ENCODE measurements around the gene KBTBD7. TPM values are rescaled to one million over a fixed set of nuclear protein-coding genes. Genes with fewer than 3 reads are reported as not detected.

The KBTBD7 gene
- total and polyA plus RNA-seq, 2 of the 13 experiments (the other 11 are each of a cell fraction or from before 2014, with no cell fraction given) = 3.6 to 9.0 TPM

DNA sequence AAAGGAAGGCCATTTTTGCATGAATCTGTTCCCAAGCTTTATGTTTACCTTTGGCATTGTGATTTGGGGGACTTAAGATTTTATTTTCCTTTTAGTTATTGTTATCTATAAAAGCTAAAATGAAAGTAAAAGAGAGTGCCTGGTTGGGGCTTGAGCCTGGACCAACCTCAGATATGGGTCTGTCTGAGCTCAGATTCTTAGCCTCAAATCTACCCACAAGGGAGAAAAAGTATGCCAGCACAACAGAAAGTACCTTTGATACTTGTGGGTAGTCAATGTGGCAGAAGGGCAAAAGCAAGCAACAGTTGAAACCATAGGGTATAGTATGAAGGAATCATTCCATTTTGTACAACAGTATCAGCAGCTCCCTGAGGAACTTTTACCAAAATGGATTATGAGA lies 35.2 kb downstream of the KBTBD7 start (continued):
- TF ChIP-seq, protein P1, sequence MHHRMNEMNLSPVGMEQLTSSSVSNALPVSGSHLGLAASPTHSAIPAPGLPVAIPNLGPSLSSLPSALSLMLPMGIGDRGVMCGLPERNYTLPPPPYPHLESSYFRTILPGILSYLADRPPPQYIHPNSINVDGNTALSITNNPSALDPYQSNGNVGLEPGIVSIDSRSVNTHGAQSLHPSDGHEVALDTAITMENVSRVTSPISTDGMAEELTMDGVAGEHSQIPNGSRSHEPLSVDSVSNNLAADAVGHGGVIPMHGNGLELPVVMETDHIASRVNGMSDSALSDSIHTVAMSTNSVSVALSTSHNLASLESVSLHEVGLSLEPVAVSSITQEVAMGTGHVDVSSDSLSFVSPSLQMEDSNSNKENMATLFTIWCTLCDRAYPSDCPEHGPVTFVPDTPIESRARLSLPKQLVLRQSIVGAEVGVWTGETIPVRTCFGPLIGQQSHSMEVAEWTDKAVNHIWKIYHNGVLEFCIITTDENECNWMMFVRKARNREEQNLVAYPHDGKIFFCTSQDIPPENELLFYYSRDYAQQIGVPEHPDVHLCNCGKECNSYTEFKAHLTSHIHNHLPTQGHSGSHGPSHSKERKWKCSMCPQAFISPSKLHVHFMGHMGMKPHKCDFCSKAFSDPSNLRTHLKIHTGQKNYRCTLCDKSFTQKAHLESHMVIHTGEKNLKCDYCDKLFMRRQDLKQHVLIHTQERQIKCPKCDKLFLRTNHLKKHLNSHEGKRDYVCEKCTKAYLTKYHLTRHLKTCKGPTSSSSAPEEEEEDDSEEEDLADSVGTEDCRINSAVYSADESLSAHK (CRISPR knock-in tag; IDR thresholded peaks at IDR 0.05; ENCODE audit: borderline replicate concordance) = no peak
- TF ChIP-seq NONO (IDR thresholded peaks at IDR 0.05) (no peak), NONO (CRISPR knock-in tag; conservative IDR thresholded peaks at IDR 0.05) (no peak), ZNF232 (CRISPR knock-in tag; IDR thresholded peaks at IDR 0.05; ENCODE audit: borderline replicate concordance) (no peak), FOXC1 (CRISPR knock-in tag; IDR thresholded peaks at IDR 0.05; ENCODE audit: borderline replicate concordance) (no peak), JARID2 (CRISPR knock-in tag; IDR thresholded peaks at IDR 0.05; ENCODE audit: insufficient replicate concordance) (no peak), TIGD3 (CRISPR knock-in tag; IDR thresholded peaks at IDR 0.05; ENCODE audit: borderline replicate concordance) (no peak)
- TF ChIP-seq, protein P2, sequence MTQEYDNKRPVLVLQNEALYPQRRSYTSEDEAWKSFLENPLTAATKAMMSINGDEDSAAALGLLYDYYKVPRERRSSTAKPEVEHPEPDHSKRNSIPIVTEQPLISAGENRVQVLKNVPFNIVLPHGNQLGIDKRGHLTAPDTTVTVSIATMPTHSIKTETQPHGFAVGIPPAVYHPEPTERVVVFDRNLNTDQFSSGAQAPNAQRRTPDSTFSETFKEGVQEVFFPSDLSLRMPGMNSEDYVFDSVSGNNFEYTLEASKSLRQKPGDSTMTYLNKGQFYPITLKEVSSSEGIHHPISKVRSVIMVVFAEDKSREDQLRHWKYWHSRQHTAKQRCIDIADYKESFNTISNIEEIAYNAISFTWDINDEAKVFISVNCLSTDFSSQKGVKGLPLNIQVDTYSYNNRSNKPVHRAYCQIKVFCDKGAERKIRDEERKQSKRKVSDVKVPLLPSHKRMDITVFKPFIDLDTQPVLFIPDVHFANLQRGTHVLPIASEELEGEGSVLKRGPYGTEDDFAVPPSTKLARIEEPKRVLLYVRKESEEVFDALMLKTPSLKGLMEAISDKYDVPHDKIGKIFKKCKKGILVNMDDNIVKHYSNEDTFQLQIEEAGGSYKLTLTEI (CRISPR knock-in tag; conservative IDR thresholded peaks at IDR 0.05) = no peak
